Measurements from ENCODE around the gene PRDX4.
A peak's percentile ranks its signal among the peaks of the same experiment; 100 is the strongest.

PRDX4 gene

GRCh38 chrX:23631136-23631535 lies 36.2 kb upstream of the PRDX4 start:
- TF ChIP-seq TEAD4 (IDR thresholded peaks at IDR 0.05) (no peak), TAF1 (IDR thresholded peaks at IDR 0.05; ENCODE audit: low read depth) (no peak), NFIC (IDR thresholded peaks at IDR 0.05) (no peak), MAX (IDR thresholded peaks at IDR 0.05) (no peak), EGR1 (IDR thresholded peaks at IDR 0.05) (no peak), CREB1 (IDR thresholded peaks at IDR 0.05; ENCODE audit: low read depth) (no peak), YY1 (IDR thresholded peaks at IDR 0.05; ENCODE audit: low read depth) (no peak), RAD21 (IDR thresholded peaks at IDR 0.05; ENCODE audit: low read depth) (no peak), REST (IDR thresholded peaks at IDR 0.05; ENCODE audit: low read depth) (no peak)

- TF ChIP-seq RAD21 (IDR thresholded peaks at IDR 0.05; ENCODE audit: low read depth) (peak; percentile 42), YY1 (IDR thresholded peaks at IDR 0.05; ENCODE audit: low read depth) (no peak)
Observed at GRCh38 chrX:23633834-23634580, 33.3 kb upstream of the PRDX4 start.

- no peak for TF ChIP-seq TAF1 (IDR thresholded peaks at IDR 0.05; ENCODE audit: low read depth)
- TF ChIP-seq ZBTB7A (IDR thresholded peaks at IDR 0.05; ENCODE audit: low read depth) = no peak
- no peak for TF ChIP-seq YY1 (IDR thresholded peaks at IDR 0.05; ENCODE audit: low read depth)
- no peak for TF ChIP-seq REST (IDR thresholded peaks at IDR 0.05; ENCODE audit: low read depth)
- TF ChIP-seq MAX (IDR thresholded peaks at IDR 0.05) = no peak
- TF ChIP-seq CREB1 (IDR thresholded peaks at IDR 0.05; ENCODE audit: low read depth) = no peak
- TF ChIP-seq FOXM1 (IDR thresholded peaks at IDR 0.05; ENCODE audit: borderline replicate concordance, low read depth) = no peak
- no peak for TF ChIP-seq TEAD4 (IDR thresholded peaks at IDR 0.05)
- TF ChIP-seq NFIC (IDR thresholded peaks at IDR 0.05) = no peak
- no peak for TF ChIP-seq CEBPB (IDR thresholded peaks at IDR 0.05)
- TF ChIP-seq EGR1 (IDR thresholded peaks at IDR 0.05) = no peak
- no peak for TF ChIP-seq USF1 (IDR thresholded peaks at IDR 0.05)
Observed at GRCh38 chrX:23637187-23637586, 30.1 kb upstream of the PRDX4 start.

GRCh38 chrX:23643020-23643419 lies 24.3 kb upstream of the PRDX4 start:
- TF ChIP-seq FOXM1 (IDR thresholded peaks at IDR 0.05; ENCODE audit: borderline replicate concordance, low read depth) (no peak), MAX (IDR thresholded peaks at IDR 0.05) (no peak), TCF12 (IDR thresholded peaks at IDR 0.05; ENCODE audit: low read depth) (no peak), TAF1 (IDR thresholded peaks at IDR 0.05; ENCODE audit: low read depth) (no peak), CEBPB (IDR thresholded peaks at IDR 0.05) (no peak), YY1 (IDR thresholded peaks at IDR 0.05; ENCODE audit: low read depth) (no peak), REST (IDR thresholded peaks at IDR 0.05; ENCODE audit: low read depth) (no peak), EP300 (IDR thresholded peaks at IDR 0.05; ENCODE audit: borderline replicate concordance) (no peak), USF1 (IDR thresholded peaks at IDR 0.05) (no peak), CREB1 (IDR thresholded peaks at IDR 0.05; ENCODE audit: low read depth) (no peak), TEAD4 (IDR thresholded peaks at IDR 0.05) (no peak), EGR1 (IDR thresholded peaks at IDR 0.05) (no peak)

Measured in Ishikawa (cell line).